GM12878 (cell line): ENCODE data around the gene DAAM2.

Source experiments
- BACH1 ChIP-seq: fragments of 450-650 bp; IDR thresholded peaks from 2 replicates; pipeline ENCODE4 v1.6.1; 2017; ENCODE audit warnings: mild to moderate bottlenecking, borderline replicate concordance
- EP300 ChIP-seq, 2 experiments: fragments of 150-350 bp in 1 of 2; IDR thresholded peaks; 2 replicates each; pipeline ENCODE4 v1.6.1; 2011 to 2012; ENCODE audit warnings: low read depth in 2 of 2, low read length in 2 of 2, borderline replicate concordance in 1 of 2, improper control_type of control experiment in 1 of 2, inconsistent platforms in 1 of 2; ENCODE audit not compliant: control insufficient read depth in 1 of 2
- GABPA ChIP-seq: IDR thresholded peaks from 2 replicates; pipeline ENCODE4 v1.6.1; 2014; ENCODE audit warnings: antibody characterized with exemption, low read depth, mild to moderate bottlenecking, inconsistent platforms
- POLR2A ChIP-seq: IDR thresholded peaks from 2 replicates; pipeline ENCODE4 v1.6.1; 2011; ENCODE audit warnings: low read depth, mild to moderate bottlenecking, low read length
- RAD21 ChIP-seq: IDR thresholded peaks from 2 replicates; pipeline ENCODE4 v1.6.1; 2011; ENCODE audit warnings: mild to moderate bottlenecking, low read depth, low read length, moderate library complexity; ENCODE audit not compliant: insufficient read depth
- TF ChIP-seq, protein P1 (sequence below): fragments of 450-650 bp; IDR thresholded peaks from 2 replicates; pipeline ENCODE4 v1.6.1; 2017; ENCODE audit warnings: mild to moderate bottlenecking
- TF ChIP-seq, protein P2 (sequence below): fragments of 450-650 bp; IDR thresholded peaks from 2 replicates; pipeline ENCODE4 v1.6.1; 2017; ENCODE audit warnings: borderline replicate concordance
- TF ChIP-seq, protein P3 (sequence below), 3 experiments: IDR thresholded peaks in 2 of 3; conservative IDR thresholded peaks in 1 of 3; 2 replicates each; pipeline ENCODE4 v1.5.1; 2011; ENCODE audit warnings: low read depth in 3 of 3, low read length in 3 of 3, mild to moderate bottlenecking in 3 of 3, control low read depth in 2 of 3, moderate library complexity in 2 of 3, inconsistent platforms in 1 of 3, mixed read lengths in 1 of 3; ENCODE audit not compliant: control insufficient read depth in 2 of 3, insufficient read depth in 1 of 3; ENCODE audit errors: extremely low read depth in 1 of 3

DNA sequence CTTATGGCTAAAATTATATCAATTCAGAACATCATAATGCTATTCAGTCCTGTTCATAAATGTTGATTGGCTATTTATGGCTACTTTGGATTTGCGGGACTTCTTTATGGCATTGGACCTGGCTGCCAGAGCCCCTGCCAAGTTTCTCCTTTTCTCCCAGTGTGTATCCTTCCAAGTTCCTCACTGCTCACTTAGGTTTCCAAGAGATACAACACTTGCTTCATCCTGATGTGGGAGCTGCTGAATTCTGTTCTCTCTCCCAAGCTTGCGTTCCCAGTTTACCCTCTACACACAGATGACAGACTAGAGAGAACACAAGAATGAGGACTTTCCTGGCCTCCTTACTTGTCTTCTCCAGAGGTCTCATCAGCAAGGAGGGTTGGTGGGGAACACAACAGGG, 18.4 kb upstream of the DAAM2 start:
- TF ChIP-seq, protein P1, sequence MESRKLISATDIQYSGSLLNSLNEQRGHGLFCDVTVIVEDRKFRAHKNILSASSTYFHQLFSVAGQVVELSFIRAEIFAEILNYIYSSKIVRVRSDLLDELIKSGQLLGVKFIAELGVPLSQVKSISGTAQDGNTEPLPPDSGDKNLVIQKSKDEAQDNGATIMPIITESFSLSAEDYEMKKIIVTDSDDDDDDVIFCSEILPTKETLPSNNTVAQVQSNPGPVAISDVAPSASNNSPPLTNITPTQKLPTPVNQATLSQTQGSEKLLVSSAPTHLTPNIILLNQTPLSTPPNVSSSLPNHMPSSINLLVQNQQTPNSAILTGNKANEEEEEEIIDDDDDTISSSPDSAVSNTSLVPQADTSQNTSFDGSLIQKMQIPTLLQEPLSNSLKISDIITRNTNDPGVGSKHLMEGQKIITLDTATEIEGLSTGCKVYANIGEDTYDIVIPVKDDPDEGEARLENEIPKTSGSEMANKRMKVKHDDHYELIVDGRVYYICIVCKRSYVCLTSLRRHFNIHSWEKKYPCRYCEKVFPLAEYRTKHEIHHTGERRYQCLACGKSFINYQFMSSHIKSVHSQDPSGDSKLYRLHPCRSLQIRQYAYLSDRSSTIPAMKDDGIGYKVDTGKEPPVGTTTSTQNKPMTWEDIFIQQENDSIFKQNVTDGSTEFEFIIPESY: no peak
- TF ChIP-seq POLR2A (no peak), GABPA (no peak), BACH1 (no peak), RAD21 (no peak), EP300 (IDR thresholded peaks at IDR 0.05; ENCODE audit: borderline replicate concordance in 1 of 2, control insufficient read depth in 1 of 2, low read depth in 2 of 2, low read length in 2 of 2) (no peak)
- TF ChIP-seq, protein P2, sequence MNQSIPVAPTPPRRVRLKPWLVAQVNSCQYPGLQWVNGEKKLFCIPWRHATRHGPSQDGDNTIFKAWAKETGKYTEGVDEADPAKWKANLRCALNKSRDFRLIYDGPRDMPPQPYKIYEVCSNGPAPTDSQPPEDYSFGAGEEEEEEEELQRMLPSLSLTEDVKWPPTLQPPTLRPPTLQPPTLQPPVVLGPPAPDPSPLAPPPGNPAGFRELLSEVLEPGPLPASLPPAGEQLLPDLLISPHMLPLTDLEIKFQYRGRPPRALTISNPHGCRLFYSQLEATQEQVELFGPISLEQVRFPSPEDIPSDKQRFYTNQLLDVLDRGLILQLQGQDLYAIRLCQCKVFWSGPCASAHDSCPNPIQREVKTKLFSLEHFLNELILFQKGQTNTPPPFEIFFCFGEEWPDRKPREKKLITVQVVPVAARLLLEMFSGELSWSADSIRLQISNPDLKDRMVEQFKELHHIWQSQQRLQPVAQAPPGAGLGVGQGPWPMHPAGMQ: no peak
- TF ChIP-seq, protein P3, sequence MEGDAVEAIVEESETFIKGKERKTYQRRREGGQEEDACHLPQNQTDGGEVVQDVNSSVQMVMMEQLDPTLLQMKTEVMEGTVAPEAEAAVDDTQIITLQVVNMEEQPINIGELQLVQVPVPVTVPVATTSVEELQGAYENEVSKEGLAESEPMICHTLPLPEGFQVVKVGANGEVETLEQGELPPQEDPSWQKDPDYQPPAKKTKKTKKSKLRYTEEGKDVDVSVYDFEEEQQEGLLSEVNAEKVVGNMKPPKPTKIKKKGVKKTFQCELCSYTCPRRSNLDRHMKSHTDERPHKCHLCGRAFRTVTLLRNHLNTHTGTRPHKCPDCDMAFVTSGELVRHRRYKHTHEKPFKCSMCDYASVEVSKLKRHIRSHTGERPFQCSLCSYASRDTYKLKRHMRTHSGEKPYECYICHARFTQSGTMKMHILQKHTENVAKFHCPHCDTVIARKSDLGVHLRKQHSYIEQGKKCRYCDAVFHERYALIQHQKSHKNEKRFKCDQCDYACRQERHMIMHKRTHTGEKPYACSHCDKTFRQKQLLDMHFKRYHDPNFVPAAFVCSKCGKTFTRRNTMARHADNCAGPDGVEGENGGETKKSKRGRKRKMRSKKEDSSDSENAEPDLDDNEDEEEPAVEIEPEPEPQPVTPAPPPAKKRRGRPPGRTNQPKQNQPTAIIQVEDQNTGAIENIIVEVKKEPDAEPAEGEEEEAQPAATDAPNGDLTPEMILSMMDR (IDR thresholded peaks at IDR 0.05 in 2 of 3, conservative IDR thresholded peaks at IDR 0.05 in 1 of 3; ENCODE audit: control insufficient read depth in 2 of 3, extremely low read depth in 1 of 3, insufficient read depth in 1 of 3, low read depth in 3 of 3, low read length in 3 of 3): no peak
